ENCODE results near the gene NFE2.

- no peak for TF ChIP-seq CTCF (conservative IDR thresholded peaks at IDR 0.05 in 1 of 2, IDR thresholded peaks at IDR 0.05 in 1 of 2; ENCODE audit: extremely low read depth in 1 of 2, insufficient read depth in 1 of 2, low read depth in 1 of 2, low read length in 2 of 2)
- TF ChIP-seq EZH2 (IDR thresholded peaks at IDR 0.05; ENCODE audit: borderline replicate concordance, low read length) = no peak
These were observed 29.6 kb upstream of the NFE2 start for GRCh38 chr12:54330442-54330841.

Data from mammary epithelial cell (primary cell).